ENCODE data around the gene IMPACT. TPM values are rescaled to one million over a fixed set of nuclear protein-coding genes. Genes with fewer than 3 reads are reported as not detected.

Gene IMPACT
- total and polyA plus RNA-seq, 4 donors: 8.3 to 13.6 (median 11.4) TPM

- H3K9ac ChIP-seq (ENCODE audit: low read depth in 1 of 2, low read length in 2 of 2): no peak overlapping the region
- no peak for TF ChIP-seq JUND (IDR thresholded peaks at IDR 0.05)
- H3K27me3 ChIP-seq (ENCODE audit: control insufficient read depth in 4 of 4, insufficient read depth in 4 of 4, low read length in 3 of 4): no peaks in the 10 kb centered on the region
- no peaks in the 10 kb centered on the region for H3K36me3 ChIP-seq (ENCODE audit: control insufficient read depth in 4 of 4, insufficient read depth in 3 of 4, low read depth in 1 of 4, low read length in 3 of 4)
- no peaks in the 10 kb centered on the region for H3K9me3 ChIP-seq (ENCODE audit: control insufficient read depth in 4 of 4, low read length in 3 of 4)
- WGBS: 82% methylated on average over 2 of the region's 2 CpGs
- H3K4me3 ChIP-seq (ENCODE audit: low read depth in 1 of 3, low read length in 3 of 3): no peak overlapping the region
- H3K4me1 ChIP-seq (ENCODE audit: control insufficient read depth in 4 of 4, insufficient read depth in 4 of 4, low read length in 3 of 4): peaks cover 1 to 13% (median 9%) of the 10 kb centered on the region in 4 donors
- DNase-seq (ENCODE audit: low spot score): no peak
- H3K27ac ChIP-seq (ENCODE audit: low read depth in 1 of 2, low read length in 2 of 2): no peak overlapping the region
Observed at GRCh38 chr18:24400587-24400986, 25.9 kb upstream of the IMPACT start.

GRCh38 chr18:24402209-24402785 is 24.2 kb upstream of the IMPACT start:
- 82% methylated on average over 6 of the region's 6 CpGs for WGBS

GRCh38 chr18:24403076-24403475 is 23.4 kb upstream of the IMPACT start:
- Histone ChIP-seq H3K36me3 (ENCODE audit: control insufficient read depth in 4 of 4, insufficient read depth in 3 of 4, low read depth in 1 of 4, low read length in 3 of 4) (no peaks in the 10 kb centered on the region), H3K4me1 (ENCODE audit: control insufficient read depth in 4 of 4, insufficient read depth in 4 of 4, low read length in 3 of 4) (peaks cover 0 to 4% (median under 1%) of the 10 kb centered on the region in 4 donors), H3K27ac (ENCODE audit: low read depth in 1 of 2, low read length in 2 of 2) (no peak overlapping the region), H3K9ac (ENCODE audit: low read depth in 1 of 2, low read length in 2 of 2) (no peak overlapping the region), H3K4me3 (ENCODE audit: low read depth in 1 of 3, low read length in 3 of 3) (no peak overlapping the region), H3K27me3 (ENCODE audit: control insufficient read depth in 4 of 4, insufficient read depth in 4 of 4, low read length in 3 of 4) (no peaks in the 10 kb centered on the region), H3K9me3 (ENCODE audit: control insufficient read depth in 4 of 4, low read length in 3 of 4) (no peaks in the 10 kb centered on the region)
- TF ChIP-seq TAF1 (conservative IDR thresholded peaks at IDR 0.05) (no peak), RXRA (IDR thresholded peaks at IDR 0.05) (no peak), ATF3 (IDR thresholded peaks at IDR 0.05) (no peak)
- TF ChIP-seq, protein P1, sequence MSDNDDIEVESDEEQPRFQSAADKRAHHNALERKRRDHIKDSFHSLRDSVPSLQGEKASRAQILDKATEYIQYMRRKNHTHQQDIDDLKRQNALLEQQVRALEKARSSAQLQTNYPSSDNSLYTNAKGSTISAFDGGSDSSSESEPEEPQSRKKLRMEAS (IDR thresholded peaks at IDR 0.05): no peak
- DNase-seq (ENCODE audit: low spot score): no peak
- 96% methylated on average over 5 of the region's 5 CpGs for WGBS

More at GRCh38 chr18:24402209-24402785, 24.2 kb upstream of the IMPACT start:
- no peak overlapping the region for H3K9ac ChIP-seq (ENCODE audit: low read depth in 1 of 2, low read length in 2 of 2)
- no peak overlapping the region for H3K4me3 ChIP-seq (ENCODE audit: low read depth in 1 of 3, low read length in 3 of 3)
- peaks cover under 1 to 8% (median 2%) of the 10 kb centered on the region in 4 donors for H3K4me1 ChIP-seq (ENCODE audit: control insufficient read depth in 4 of 4, insufficient read depth in 4 of 4, low read length in 3 of 4)
- no peaks in the 10 kb centered on the region for H3K36me3 ChIP-seq (ENCODE audit: control insufficient read depth in 4 of 4, insufficient read depth in 3 of 4, low read depth in 1 of 4, low read length in 3 of 4)
- H3K27ac ChIP-seq (ENCODE audit: low read depth in 1 of 2, low read length in 2 of 2): no peak overlapping the region
- DNase-seq (ENCODE audit: low spot score): no peak
- H3K27me3 ChIP-seq (ENCODE audit: control insufficient read depth in 4 of 4, insufficient read depth in 4 of 4, low read length in 3 of 4): no peaks in the 10 kb centered on the region
- no peak for TF ChIP-seq YY1 (IDR thresholded peaks at IDR 0.05)
- TF ChIP-seq RAD21 (IDR thresholded peaks at IDR 0.05): peak in 1 of 2 donors; percentile 25
- TF ChIP-seq FOXA2 (IDR thresholded peaks at IDR 0.05): no peak
- no peaks in the 10 kb centered on the region for H3K9me3 ChIP-seq (ENCODE audit: control insufficient read depth in 4 of 4, low read length in 3 of 4)

DNA sequence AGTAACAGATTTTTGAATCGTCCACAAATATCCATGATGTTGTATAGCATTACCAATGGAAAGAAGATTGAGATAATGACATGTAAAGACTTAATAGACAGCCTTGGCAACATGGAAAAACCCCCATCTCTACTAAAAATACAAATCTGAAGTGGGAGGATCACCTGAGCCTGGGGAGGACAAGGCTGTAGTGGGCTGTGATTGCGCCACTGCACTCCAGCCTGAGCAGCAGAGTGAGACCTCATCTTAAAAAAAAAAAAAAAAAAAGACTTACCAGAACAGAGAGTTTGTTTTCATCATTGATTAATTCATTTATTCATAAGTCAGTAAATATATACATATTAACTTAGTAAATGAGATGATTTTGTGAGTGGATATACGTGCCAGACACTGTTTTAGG is 21.9 kb upstream of the IMPACT start:
- Histone ChIP-seq H3K36me3 (ENCODE audit: control insufficient read depth in 4 of 4, insufficient read depth in 3 of 4, low read depth in 1 of 4, low read length in 3 of 4) (no peaks in the 10 kb centered on the region), H3K27me3 (ENCODE audit: control insufficient read depth in 4 of 4, insufficient read depth in 4 of 4, low read length in 3 of 4) (no peaks in the 10 kb centered on the region), H3K4me3 (ENCODE audit: low read depth in 1 of 3, low read length in 3 of 3) (no peak overlapping the region), H3K4me1 (ENCODE audit: control insufficient read depth in 4 of 4, insufficient read depth in 4 of 4, low read length in 3 of 4) (no peaks in the 10 kb centered on the region), H3K27ac (ENCODE audit: low read depth in 1 of 2, low read length in 2 of 2) (no peak overlapping the region), H3K9me3 (ENCODE audit: control insufficient read depth in 4 of 4, low read length in 3 of 4) (no peaks in the 10 kb centered on the region), H3K9ac (ENCODE audit: low read depth in 1 of 2, low read length in 2 of 2) (no peak overlapping the region)
- no peak for DNase-seq (ENCODE audit: low spot score)
- 92% methylated on average over 3 of the region's 3 CpGs for WGBS
- no peak for TF ChIP-seq SP1 (IDR thresholded peaks at IDR 0.05)
- TF ChIP-seq TAF1 (conservative IDR thresholded peaks at IDR 0.05): no peak
- no peak for TF ChIP-seq CTCF (IDR thresholded peaks at IDR 0.05; ENCODE audit: low read depth, low read length, missing input control)
- TF ChIP-seq ATF3 (IDR thresholded peaks at IDR 0.05): no peak
- no peak for TF ChIP-seq NR2F2 (IDR thresholded peaks at IDR 0.05)
- no peak for TF ChIP-seq YY1 (IDR thresholded peaks at IDR 0.05)
- TF ChIP-seq JUND (IDR thresholded peaks at IDR 0.05): no peak
- no peak for TF ChIP-seq GABPA (IDR thresholded peaks at IDR 0.05 in 1 of 2, conservative IDR thresholded peaks at IDR 0.05 in 1 of 2)
- TF ChIP-seq FOXA2 (IDR thresholded peaks at IDR 0.05): no peak
- TF ChIP-seq EGR1 (IDR thresholded peaks at IDR 0.05; ENCODE audit: low read depth in 2 of 2): no peak
- TF ChIP-seq HNF4A (conservative IDR thresholded peaks at IDR 0.05): no peak
- TF ChIP-seq, protein P1 (IDR thresholded peaks at IDR 0.05): no peak
- TF ChIP-seq HNF4G (IDR thresholded peaks at IDR 0.05): no peak
- TF ChIP-seq, protein P2, sequence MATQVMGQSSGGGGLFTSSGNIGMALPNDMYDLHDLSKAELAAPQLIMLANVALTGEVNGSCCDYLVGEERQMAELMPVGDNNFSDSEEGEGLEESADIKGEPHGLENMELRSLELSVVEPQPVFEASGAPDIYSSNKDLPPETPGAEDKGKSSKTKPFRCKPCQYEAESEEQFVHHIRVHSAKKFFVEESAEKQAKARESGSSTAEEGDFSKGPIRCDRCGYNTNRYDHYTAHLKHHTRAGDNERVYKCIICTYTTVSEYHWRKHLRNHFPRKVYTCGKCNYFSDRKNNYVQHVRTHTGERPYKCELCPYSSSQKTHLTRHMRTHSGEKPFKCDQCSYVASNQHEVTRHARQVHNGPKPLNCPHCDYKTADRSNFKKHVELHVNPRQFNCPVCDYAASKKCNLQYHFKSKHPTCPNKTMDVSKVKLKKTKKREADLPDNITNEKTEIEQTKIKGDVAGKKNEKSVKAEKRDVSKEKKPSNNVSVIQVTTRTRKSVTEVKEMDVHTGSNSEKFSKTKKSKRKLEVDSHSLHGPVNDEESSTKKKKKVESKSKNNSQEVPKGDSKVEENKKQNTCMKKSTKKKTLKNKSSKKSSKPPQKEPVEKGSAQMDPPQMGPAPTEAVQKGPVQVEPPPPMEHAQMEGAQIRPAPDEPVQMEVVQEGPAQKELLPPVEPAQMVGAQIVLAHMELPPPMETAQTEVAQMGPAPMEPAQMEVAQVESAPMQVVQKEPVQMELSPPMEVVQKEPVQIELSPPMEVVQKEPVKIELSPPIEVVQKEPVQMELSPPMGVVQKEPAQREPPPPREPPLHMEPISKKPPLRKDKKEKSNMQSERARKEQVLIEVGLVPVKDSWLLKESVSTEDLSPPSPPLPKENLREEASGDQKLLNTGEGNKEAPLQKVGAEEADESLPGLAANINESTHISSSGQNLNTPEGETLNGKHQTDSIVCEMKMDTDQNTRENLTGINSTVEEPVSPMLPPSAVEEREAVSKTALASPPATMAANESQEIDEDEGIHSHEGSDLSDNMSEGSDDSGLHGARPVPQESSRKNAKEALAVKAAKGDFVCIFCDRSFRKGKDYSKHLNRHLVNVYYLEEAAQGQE (IDR thresholded peaks at IDR 0.05): no peak
